Spleen (tissue), 13 donors: ENCODE measurements around the gene MAP3K19. TPM values are rescaled to one million over a fixed set of nuclear protein-coding genes. Genes with fewer than 3 reads are reported as not detected.

ENCODE experiments used
- DNase-seq: peaks from one replicate; pipeline ENCODE4 v3.0.0-alpha.2; 2020
- H3K27ac ChIP-seq, 8 donors: fragments of 200-600 bp; sonication (generic) in 7 of 8; 1 replicate in 4 of 8; 2 replicates in 4 of 8; pipeline versions ENCODE4 v1.5.0 to v1.8.0; 2016 to 2021; ENCODE audit warnings: inconsistent platforms in 4 of 8, mild to moderate bottlenecking in 4 of 8, moderate library complexity in 1 of 8
- H3K27me3 ChIP-seq, 7 donors: fragments of 200-600 bp; sonication (generic) in 6 of 7; replicated peaks in 1 of 7; 1 replicate in 4 of 7; 2 replicates in 3 of 7; pipeline versions ENCODE4 v1.5.0 to v1.8.0; 2016 to 2021; ENCODE audit warnings: inconsistent platforms in 3 of 7, mild to moderate bottlenecking in 1 of 7
- H3K36me3 ChIP-seq, 6 donors: fragments of 200-600 bp; sonication (generic) in 5 of 6; 1 replicate in 4 of 6; 2 replicates in 2 of 6; pipeline versions ENCODE4 v1.5.0 to v1.8.0; 2016 to 2021; ENCODE audit warnings: inconsistent platforms in 2 of 6
- H3K4me1 ChIP-seq, 6 donors: fragments of 200-600 bp; sonication (generic) in 5 of 6; 1 replicate in 3 of 6; 2 replicates in 3 of 6; pipeline versions ENCODE4 v1.5.0 to v1.8.0; 2016 to 2021; ENCODE audit warnings: inconsistent platforms in 3 of 6
- H3K4me3 ChIP-seq, 8 donors: fragments of 200-600 bp; sonication (generic) in 7 of 8; 1 replicate in 4 of 8; 2 replicates in 4 of 8; pipeline versions ENCODE4 v1.5.0 to v1.8.0; 2016 to 2021; ENCODE audit warnings: inconsistent platforms in 4 of 8, mild to moderate bottlenecking in 4 of 8, moderate library complexity in 2 of 8
- H3K9me3 ChIP-seq, 8 donors: fragments of 200-600 bp; sonication (generic) in 7 of 8; 1 replicate in 4 of 8; 2 replicates in 4 of 8; pipeline versions ENCODE4 v1.5.0 to v1.8.0; 2016 to 2021; ENCODE audit warnings: inconsistent platforms in 4 of 8
- POLR2A ChIP-seq, 3 donors: fragments of 450-650 bp; IDR thresholded peaks; one replicate each; pipeline ENCODE4 v1.5.1; 2017; ENCODE audit warnings: antibody characterized with exemption in 3 of 3, mild to moderate bottlenecking in 1 of 3
- POLR2AphosphoS5 ChIP-seq, 3 donors: sonication (generic); formaldehyde crosslinking; IDR thresholded peaks; one replicate each; pipeline ENCODE4 v1.5.1; 2017; ENCODE audit warnings: antibody characterized with exemption in 3 of 3
- WGBS, 5 donors: extraction: QIAGEN DNeasy Blood & Tissue Kit in 3 of 5; methylation state at CpG; one replicate each; pipeline versions ENCODE4 v1.1.5 to v1.1.7; 2013 to 2018; 5-methylcytosine and 5-hydroxymethylcytosine counted together
- intact Hi-C: fragments of 100-400 bp; cut with DNase I; formaldehyde crosslinking; loops from one replicate; pipeline ENCODE4 v1.15.0; 2023; ENCODE audit warnings: low total_unique reads
- long read RNA-seq, 2 donors: transcript quantifications; one replicate each; lab custom pipeline, GENCODE V29; 2026
- polyA plus RNA-seq, 3 donors: library from polyadenylated mRNA; stranded (reverse); fragments of 200-250 nt; gene quantifications; one replicate each; pipeline ENCODE4 v1.2.1, GENCODE V29; 2013
- total RNA-seq, 7 donors: library from RNA; depleted of rRNA in 3 of 7; stranded (reverse); fragments of >200 nt in 3 of 7; fragmentation: NEBNext Ultra II Directional in 4 of 7; extraction: Animal tissue kit (Norgen Biotek cat#: 25700) in 4 of 7; gene quantifications; one replicate each; pipeline versions ENCODE4 v1.1.0 to v1.2.1, GENCODE V29; 2016 to 2021
- TF ChIP-seq, protein P1 (sequence below), 11 experiments: fragments of 200-600 bp in 7 of 11; fragments of 450-650 bp in 4 of 11; sonication (generic) in 4 of 11; IDR thresholded peaks in 8 of 11; conservative IDR thresholded peaks in 3 of 11; 1 replicate in 7 of 11; 2 replicates in 4 of 11; pipeline versions ENCODE4 v1.4.0 to v1.8.0; 2016 to 2021; ENCODE audit warnings: antibody characterized with exemption in 11 of 11, inconsistent platforms in 4 of 11, mild to moderate bottlenecking in 1 of 11
- donor health status: healthy with polysubstance abuse.
- donor health status: DM: no; HTN: no; CAD: no; lungs with moderate emphysema.
- donor health status: DM: no; HTN: no; CAD: no.
- donor health status: Bipolar disorder and iron deficiency.
- donor health status: healthy.
- donor health status: DM: no; HTN: no; CAD: no.
- donor health status: DM: yes; HTN: yes; CAD: no.

MAP3K19 gene, protein sequence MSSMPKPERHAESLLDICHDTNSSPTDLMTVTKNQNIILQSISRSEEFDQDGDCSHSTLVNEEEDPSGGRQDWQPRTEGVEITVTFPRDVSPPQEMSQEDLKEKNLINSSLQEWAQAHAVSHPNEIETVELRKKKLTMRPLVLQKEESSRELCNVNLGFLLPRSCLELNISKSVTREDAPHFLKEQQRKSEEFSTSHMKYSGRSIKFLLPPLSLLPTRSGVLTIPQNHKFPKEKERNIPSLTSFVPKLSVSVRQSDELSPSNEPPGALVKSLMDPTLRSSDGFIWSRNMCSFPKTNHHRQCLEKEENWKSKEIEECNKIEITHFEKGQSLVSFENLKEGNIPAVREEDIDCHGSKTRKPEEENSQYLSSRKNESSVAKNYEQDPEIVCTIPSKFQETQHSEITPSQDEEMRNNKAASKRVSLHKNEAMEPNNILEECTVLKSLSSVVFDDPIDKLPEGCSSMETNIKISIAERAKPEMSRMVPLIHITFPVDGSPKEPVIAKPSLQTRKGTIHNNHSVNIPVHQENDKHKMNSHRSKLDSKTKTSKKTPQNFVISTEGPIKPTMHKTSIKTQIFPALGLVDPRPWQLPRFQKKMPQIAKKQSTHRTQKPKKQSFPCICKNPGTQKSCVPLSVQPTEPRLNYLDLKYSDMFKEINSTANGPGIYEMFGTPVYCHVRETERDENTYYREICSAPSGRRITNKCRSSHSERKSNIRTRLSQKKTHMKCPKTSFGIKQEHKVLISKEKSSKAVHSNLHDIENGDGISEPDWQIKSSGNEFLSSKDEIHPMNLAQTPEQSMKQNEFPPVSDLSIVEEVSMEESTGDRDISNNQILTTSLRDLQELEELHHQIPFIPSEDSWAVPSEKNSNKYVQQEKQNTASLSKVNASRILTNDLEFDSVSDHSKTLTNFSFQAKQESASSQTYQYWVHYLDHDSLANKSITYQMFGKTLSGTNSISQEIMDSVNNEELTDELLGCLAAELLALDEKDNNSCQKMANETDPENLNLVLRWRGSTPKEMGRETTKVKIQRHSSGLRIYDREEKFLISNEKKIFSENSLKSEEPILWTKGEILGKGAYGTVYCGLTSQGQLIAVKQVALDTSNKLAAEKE (N-terminal part only)
- total RNA-seq: not detected
- polyA plus RNA-seq: not detected
- long read RNA-seq, donor 1: 0 reads
- long read RNA-seq, donor 2, partial matches to known transcripts: 6 of 6 reads
- long read RNA-seq, donor 2, other reads (novel, unspliced or antisense): 0 of 6 reads

DNA sequence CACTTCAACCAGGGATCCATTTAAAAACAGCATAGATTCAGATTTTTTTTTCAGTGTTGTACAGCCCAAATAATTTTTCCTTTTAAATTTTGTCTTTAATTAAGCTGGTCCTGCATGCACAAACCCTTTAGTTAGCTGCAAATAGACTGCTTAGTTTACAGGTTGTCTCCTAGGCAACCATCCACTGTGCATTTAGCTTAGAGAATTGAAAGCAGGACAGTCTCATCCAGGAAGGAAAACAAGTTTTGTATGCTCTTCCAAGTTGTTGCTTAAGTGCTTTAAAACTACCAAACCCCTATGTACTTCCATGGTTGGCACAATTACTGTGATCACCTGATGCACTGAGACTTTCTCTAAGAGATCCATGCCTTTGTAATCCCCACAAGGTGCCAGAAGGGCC, at the start of gene MAP3K19:
MAP3K19 (minus strand) TSS at position 148 of the 400 bp plus-strand sequence. CDS start 22,800 bp downstream, outside the sequence.
- H3K4me1 ChIP-seq: peaks cover 0 to 5% (median 2%) of the 10 kb centered on the region in 6 donors
- DNase-seq: no peak
- H3K27ac ChIP-seq: no peak within 1 kb of the TSS
- TF ChIP-seq, protein P1, sequence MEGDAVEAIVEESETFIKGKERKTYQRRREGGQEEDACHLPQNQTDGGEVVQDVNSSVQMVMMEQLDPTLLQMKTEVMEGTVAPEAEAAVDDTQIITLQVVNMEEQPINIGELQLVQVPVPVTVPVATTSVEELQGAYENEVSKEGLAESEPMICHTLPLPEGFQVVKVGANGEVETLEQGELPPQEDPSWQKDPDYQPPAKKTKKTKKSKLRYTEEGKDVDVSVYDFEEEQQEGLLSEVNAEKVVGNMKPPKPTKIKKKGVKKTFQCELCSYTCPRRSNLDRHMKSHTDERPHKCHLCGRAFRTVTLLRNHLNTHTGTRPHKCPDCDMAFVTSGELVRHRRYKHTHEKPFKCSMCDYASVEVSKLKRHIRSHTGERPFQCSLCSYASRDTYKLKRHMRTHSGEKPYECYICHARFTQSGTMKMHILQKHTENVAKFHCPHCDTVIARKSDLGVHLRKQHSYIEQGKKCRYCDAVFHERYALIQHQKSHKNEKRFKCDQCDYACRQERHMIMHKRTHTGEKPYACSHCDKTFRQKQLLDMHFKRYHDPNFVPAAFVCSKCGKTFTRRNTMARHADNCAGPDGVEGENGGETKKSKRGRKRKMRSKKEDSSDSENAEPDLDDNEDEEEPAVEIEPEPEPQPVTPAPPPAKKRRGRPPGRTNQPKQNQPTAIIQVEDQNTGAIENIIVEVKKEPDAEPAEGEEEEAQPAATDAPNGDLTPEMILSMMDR (IDR thresholded peaks at IDR 0.05 in 8 of 11, conservative IDR thresholded peaks at IDR 0.05 in 3 of 11): no peak
- TF ChIP-seq POLR2A (IDR thresholded peaks at IDR 0.05) (no peak), POLR2AphosphoS5 (IDR thresholded peaks at IDR 0.05) (no peak)
- H3K27me3 ChIP-seq: peaks cover 0 to 16% (median 0%) of the 10 kb centered on the region in 7 donors
- H3K36me3 ChIP-seq: no peaks in the 10 kb centered on the region
- H3K9me3 ChIP-seq: no peaks in the 10 kb centered on the region
- intact Hi-C loops: no loop called here
- H3K4me3 ChIP-seq: no peak within 1 kb of the TSS

- Histone ChIP-seq H3K4me1 (peaks cover 0 to 13% (median 7%) of the 10 kb centered on the region in 6 donors), H3K36me3 (peaks cover 0 to 68% (median 26%) of the 10 kb centered on the region in 6 donors), H3K27me3 (no peaks in the 10 kb centered on the region), H3K4me3 (no peak overlapping the region), H3K27ac (no peak overlapping the region), H3K9me3 (no peaks in the 10 kb centered on the region)
- no peak for DNase-seq
- TF ChIP-seq POLR2AphosphoS5 (IDR thresholded peaks at IDR 0.05): no peak
- no peak for TF ChIP-seq POLR2A (IDR thresholded peaks at IDR 0.05)
- TF ChIP-seq, protein P1 (IDR thresholded peaks at IDR 0.05 in 8 of 11, conservative IDR thresholded peaks at IDR 0.05 in 3 of 11): no peak
- intact Hi-C loops: no loop called here
- WGBS, 5 donors: 88 to 94% (median 90%) methylated on average over 4 of the region's 4 CpGs
Measured at GRCh38 chr2:135096665-135097446, 49.6 kb upstream of the MAP3K19 start.

GRCh38 chr2:135095591-135095990, 48.3 kb upstream of the MAP3K19 start:
- Histone ChIP-seq H3K4me1 (peaks cover 0 to 13% (median 7%) of the 10 kb centered on the region in 6 donors), H3K36me3 (peaks cover 0 to 75% (median 26%) of the 10 kb centered on the region in 6 donors), H3K4me3 (no peak overlapping the region), H3K27ac (no peak overlapping the region), H3K27me3 (no peaks in the 10 kb centered on the region), H3K9me3 (no peaks in the 10 kb centered on the region)
- intact Hi-C loops: no loop called here
- WGBS, 5 donors: 94 to 97% (median 95%) methylated on average over 3 of the region's 3 CpGs
- no peak for DNase-seq
- TF ChIP-seq, protein P1 (IDR thresholded peaks at IDR 0.05 in 8 of 11, conservative IDR thresholded peaks at IDR 0.05 in 3 of 11): no peak
- TF ChIP-seq POLR2A (IDR thresholded peaks at IDR 0.05) (no peak), POLR2AphosphoS5 (IDR thresholded peaks at IDR 0.05) (no peak)
